Activated CD8-positive, alpha-beta memory T cell treated with anti-CD3 and anti-CD28 coated beads for 1 hour (primary cell): ENCODE measurements around the gene ABHD17A.

Experiments
- DNase-seq, 2 donors: peaks; one replicate each; pipeline ENCODE4 v3.0.0-alpha.2; 2020; ENCODE audit warnings: low read depth in 1 of 2; ENCODE audit errors: extremely low read depth in 1 of 2

ABHD17A gene

DNA sequence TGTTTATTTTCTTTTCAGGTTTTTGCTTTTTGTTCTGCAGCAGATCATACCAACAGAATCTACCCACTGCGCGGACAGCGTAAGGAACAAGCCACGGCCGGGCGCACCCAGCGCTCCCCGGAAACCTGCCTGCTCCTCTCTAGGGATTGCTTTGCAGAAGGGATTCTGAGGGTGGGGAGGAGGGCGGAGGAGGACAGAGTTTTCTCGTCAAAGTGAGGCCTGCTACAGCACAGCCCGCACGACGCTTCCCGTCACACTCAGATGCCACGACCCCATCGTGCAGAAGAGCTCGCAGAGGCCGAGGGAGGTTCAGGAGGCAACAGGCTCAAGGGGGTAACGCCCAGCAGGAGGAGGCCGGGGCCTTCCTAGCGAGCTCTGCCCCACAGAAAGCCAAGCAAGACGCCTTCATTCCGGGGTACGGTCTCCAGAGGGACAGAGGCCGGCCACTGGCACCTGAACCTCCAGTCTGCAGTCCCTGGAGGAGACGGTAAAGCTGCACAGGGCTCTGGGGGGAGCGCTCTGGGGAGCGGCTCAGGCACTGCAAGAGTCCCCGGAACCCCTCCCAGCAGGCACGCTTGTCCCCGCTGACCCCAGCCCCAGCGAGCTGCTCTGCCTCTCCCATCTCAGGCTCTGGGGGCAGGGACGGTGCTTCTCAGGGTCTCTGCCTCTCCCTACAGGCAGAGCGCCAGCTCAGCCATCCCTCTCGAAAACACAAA is 43.9 kb downstream of the ABHD17A start:
- DNase-seq, result no peak

DNA sequence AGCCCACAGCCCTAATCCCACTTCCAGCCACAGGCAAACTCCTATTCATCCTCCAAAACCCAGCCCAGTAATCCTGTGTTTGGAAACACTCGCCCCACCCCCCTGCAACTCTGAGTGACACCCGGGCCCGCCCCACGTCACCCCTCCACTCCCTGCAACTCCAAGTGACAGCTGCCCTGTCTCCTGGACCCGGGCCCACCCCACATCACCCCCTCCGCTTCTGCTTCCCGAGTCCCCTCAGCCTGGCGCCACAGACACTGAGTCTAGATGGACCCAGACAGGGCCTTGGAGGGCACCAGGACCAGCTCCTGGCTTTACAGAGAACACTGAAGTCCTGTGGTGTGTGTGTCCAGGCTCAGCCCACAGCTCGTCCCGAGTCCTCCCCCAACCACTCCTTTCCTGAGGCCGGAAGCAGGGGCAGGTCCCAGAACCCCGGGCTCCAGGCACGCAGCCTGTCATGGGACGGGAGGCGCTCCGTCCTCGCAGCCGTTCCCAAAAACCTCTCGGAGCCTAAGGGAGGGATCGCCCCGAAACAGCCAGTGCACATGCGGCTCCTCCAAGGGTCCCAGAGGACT is 44.7 kb downstream of the ABHD17A start:
- DNase-seq, result no peak

DNA sequence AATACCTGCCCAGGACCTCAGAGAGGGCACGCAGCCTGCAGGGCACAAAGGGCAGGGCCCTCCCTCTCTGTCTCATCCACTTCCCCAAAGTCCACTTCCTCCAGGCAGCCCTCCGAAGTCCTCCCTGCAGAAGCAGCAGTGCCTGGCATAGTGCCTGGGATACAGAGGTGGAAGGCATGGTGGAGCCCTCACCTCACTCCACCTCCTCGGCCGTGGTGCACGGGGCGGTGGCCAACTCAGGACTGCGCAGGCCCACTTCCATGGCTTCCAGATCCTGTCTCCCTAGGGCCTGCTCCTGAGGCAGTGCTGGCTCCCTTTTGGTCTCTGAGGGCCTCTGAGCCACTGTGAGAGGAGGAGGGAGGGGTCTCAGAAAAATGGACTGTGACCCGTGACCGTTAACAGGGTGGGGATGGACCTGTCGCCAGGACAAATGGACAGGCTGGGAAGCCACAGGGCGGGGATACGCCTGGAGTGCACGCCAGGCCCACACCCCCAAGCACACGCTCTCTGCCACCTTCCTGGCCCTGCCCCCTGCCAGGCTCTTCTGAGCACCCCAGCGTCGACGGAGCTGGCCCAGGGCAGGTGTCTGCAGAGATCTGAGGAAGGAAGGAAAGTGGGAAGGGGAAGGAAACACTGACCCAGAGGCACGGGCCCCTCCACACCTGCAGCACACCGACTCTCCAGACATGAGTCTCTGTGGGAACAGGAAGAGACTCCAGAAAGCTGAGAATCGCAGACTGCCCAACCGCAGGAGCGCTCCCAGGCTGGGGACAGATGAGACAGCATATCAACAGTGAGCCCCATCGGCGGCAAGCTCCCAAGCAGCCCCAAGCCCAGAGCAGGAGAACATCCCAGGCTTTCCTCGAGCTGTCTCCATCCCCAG is 45.4 kb downstream of the ABHD17A start:
- DNase-seq, result no peak

DNA sequence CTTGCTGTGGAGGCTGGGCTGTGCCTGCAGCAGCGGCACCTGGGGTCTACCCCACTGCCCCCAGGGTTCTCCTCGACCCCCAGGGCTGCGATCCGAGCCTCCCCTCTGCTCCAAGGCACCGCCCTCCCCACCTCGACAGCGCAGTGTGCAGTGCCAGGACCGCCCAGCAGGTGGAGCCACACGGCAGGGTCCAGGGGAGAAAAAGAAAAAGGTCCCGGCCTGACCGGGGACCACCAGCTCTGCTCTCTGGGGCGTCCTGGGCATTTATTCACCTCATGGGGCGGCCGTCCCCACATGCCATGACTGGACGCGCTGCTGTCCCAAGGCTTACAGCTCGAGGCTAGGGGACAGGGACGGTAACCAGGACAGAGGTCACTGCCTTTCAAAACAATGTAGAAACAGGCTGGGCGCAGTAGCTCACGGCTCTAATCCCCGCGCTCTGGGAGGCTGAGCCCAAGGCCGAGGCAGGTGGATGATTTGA is 47.6 kb downstream of the ABHD17A start:
- peak in 1 of 2 donors; percentile 47 for DNase-seq

DNA sequence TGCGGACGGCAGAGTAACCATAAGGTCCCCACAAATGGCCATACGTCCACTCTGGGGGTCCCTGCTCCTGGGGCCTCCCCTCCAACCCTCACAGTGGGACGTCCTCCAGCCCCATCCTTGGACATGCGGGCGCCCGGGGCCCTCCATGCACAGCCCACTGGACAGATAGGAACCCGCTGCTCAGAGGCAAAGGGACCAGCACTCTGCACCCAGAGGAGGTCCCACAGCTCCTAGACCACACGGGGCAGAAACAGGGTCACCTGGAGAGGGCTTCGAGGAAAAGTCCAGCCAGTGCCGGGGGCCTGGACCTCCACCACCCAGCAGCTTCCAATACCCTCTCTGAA is 48.1 kb downstream of the ABHD17A start:
- DNase-seq, result no peak

DNA sequence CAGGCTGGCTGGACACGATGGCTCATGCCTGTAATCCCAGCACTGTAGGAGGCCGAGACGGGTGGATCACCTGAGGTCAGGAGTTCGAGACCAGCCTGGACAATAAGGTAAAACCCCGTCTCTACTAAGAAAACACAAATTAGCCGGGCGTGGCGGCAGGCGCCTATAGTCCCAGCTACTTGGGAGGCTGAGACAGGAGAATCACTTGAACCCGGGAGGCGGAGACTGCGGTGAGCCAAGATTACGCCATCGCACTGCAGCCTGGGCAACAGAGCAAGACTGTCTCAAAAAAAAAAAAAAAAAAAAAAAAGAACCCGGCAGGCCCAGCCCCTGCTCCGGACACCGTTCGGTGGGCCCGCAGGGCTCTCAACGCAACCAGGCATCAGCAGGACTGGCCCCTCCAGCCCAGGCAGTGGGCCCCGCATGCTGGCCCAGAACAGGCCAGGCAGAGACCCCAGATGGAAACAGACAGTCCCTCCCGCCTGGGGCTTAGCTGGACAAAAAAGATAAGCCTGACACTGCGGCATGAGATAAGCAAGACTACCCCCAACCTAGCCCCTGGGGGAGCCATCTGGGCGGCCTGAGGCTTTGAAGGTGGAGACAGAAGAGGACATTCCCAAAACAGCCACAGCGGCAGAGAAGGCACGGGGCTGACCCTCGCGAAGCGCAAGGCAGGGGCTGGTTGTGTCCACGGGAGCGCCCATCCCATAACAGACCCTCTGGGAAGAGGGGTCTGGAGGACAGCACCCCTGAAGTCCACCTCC is 48.7 kb downstream of the ABHD17A start:
- DNase-seq, result no peak

DNA sequence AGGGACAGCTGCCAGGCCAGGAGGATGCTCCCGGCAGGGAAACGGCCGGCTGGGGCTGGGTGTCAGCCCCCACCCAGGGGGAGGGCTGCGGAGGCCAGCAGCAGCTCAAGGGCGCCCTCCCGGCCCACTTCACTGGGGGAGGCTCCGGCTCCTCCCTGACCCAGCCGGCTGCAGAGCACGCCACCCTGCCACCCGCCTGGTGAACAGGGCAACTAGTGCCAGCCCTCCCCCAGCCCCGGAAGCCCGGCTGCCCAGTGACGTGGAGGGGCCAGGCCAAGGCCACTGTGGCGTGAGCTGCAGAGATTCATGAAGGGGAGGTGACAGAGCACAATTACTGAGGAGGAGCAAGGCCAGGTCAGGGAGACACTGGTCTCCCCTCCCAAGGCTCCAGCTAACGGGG is 51.8 kb downstream of the ABHD17A start:
- no peak for DNase-seq

DNA sequence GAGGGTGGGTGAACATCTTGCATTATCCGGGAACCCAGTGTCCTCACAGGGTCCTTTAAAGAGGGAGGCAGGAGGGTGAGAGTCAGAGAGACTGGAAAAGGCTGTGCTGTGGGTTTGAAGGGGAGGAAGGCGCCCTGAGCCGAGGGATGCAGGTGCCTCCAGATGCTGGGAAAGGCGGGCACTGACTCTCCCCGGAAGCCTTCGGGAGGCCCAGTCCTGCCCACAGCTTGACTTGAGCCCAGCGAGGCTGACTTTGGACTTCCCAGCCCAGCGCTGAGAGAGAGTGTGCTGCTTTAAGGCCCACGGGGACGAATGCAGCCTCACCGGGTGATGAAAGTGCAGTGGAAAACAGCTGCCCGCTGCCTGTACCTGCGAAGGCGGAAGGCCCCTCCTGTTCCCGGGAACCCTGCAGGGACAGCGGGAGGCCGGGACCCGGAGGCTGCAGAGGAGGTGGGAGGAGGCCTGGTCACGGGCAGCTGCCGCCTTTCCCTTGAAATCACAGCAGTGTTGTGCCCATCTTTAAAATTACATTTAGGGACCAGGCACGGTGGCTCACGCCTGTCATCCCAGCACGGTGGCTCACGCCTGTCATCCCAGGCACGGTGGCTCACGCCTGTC is 53.1 kb downstream of the ABHD17A start:
- DNase-seq, result no peak

DNA sequence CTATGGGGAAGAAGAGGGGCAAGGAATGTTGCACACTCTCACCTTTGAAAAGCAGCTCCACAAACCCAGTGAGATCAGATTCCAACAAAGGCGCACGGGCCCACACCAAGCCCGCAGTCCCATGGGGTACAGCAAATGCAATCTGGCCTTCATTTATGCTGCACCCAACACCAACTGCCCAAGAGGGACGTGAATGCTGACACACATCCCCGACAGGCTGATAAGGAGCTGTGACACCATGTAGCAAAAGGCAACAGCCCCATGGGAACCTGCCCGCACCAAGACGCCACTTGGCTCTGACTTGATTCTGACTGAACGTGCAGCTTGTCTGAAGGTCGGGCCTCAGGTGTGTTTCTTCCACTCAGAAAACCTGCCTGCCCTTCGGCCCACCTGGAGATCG is 54.3 kb downstream of the ABHD17A start:
- no peak for DNase-seq

DNA sequence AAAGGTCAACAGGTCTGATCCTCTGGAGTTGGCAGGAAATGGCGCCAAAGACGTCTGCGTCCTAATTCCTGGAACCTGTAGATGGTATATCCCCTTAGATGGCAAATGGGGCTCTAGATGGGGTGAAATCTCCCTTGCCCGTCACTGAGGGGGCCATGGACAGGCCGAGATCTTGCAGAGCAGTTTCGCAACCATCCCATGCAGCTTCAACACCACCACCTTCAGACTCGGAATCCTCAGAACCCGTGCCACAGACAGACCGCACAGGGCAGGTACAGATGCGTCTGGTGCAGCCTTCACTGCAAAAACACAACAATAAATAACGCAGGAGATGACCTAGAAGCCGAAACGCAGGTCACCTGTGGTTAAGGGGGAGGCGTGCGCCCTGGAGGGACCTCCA is 54.7 kb downstream of the ABHD17A start:
- no peak for DNase-seq

DNA sequence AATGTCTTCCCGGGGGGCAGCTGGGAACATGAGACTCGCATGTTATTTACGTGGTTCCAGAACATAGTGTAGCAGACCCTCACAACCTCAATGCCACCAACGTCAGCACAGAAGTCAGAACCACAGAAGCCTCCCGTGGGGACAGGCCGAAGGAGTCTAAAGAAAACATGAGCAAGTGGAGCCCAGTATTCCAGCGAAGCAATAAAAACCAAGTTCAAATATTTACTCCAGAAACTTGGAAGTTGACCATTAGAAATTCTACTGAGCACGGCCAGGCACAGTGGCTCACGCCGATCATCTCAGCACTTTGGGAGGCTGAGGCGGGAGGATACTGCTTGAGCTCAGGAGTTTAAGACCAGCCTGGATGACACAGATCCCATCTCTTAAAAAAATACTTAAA is 55.3 kb downstream of the ABHD17A start:
- no peak for DNase-seq

DNA sequence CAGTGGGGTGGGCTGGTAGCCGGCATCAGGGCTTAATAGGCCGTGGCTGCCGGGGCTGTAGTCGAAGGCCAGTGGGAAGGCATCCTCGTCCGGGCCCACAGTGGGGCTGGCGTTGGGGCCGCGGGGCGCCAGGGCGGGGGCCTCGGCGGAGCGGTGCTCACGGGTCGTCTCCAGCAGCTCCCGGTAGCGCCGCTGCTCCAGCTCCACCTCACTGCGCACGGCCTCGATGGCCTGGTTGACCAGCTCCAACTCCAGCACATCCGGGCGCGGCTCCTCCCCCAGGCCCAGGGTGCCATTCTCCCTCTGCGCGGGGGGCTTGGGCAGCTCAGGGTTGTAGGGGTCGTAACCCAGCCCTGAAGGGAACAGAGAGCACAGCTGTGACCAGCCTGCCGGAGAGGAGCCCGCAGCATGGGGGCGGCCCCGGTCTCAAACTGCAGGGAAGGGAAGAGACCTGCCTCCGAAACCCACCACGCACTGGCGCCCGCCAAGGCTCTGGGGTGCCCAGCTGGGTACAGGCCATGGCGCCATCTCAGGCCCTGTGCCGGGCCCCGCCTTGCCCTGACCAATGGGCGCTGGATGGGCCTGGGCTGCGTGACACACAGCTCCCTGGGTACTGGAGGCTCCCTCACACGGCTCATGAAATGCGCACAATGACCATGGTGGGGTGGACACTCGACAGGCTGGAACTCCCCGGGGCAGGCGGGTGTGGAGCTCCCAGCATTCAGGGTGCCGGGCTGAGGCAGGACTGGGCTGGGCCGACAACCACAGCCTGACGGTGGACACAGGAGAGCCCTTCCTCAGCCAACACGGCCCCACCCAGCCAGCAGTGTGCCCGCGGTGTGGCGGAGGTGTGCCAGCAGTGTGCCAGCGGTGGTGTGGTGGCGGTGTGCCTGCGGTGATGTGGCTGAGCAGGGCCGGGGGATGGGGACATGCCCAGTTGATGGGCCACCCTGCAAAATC is 56.7 kb downstream of the ABHD17A start:
- DNase-seq, result no peak

DNA sequence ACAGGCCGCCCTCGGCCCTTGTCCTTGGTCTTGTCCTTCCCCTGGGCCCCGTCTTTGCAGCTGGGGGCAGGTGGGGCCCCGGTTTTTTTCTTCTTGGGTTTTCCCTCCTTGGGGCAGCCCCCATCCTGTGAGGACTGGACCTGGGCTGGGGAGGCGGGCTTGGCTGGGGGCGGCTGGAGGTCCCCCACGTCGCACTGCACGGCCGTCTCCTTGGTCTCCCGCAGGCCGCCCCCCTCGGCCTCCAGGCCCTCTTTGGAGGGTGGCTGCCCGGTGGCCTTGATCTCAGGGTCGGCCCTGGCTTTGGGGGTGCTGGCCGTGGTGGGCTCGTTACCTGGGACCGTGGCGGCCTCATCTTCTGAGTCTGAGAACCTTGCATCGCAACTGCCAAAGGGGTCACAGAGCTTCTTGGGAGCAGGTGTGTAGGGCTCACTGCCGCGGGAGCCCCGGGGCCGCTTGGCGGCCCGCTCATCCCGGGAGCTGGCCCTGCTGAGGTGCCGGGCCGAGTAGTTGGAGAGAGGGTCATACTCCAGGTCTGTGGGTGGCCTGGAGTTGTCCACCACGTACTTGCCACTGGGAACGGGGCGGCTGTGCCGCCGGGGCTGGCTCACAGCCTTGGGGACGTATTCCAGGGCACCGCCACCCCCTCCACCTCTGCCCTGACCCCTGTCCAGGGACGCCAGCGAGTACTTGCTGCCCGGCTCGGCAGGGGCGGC is 57.6 kb downstream of the ABHD17A start:
- no peak for DNase-seq
